NCI-H146 (cell line): ENCODE measurements around the gene VAMP7.
"Not testable (repeated sequence)": the region's sequence is repeated elsewhere in the genome, so short reads cannot be mapped to it uniquely, and the experiment has no call there.

Source experiments
- DNase-seq: peaks from one replicate; lab custom pipeline; 2025; lab: John Stamatoyannopoulos, UW

VAMP7 gene

DNA sequence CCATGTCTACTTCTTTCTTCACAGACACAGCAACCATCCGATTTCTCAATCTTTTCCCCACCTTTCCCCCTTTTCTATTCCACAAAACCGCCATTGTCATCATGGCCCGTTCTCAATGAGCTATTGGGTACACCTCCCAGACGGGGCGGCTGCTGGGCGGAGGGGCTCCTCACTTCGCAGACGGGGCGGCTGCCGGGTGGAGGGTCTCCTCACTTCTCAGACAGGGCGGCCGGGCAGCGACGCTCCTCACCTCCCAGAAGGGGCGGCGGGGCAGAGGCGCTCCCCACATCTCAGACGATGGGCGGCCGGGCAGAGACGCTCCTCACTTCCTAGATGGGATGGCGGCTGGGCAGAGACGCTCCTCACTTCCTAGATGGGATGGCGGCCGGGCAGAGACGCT lies 26.5 kb downstream of the VAMP7 start:
- not testable (repeated sequence) for DNase-seq

DNA sequence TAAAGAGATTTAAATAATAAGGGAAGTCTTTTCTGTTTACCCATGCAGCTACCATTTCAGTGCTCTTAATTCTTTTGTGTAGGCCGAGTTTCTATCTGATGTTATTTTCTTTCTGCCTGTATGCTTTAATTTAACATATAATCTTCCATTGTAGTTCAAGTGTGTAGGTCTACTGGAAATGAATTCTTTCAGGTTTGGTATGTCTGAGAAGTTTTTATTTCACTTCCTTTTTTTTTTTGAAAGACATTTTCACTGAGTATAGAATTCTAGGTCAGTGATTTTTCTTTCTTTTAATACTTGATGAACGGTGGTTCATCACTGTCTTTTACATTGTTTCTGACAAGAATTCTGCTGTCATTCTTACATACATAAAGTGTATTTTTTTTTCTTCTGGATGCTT lies 42.1 kb downstream of the VAMP7 start:
- no peak for DNase-seq

DNA sequence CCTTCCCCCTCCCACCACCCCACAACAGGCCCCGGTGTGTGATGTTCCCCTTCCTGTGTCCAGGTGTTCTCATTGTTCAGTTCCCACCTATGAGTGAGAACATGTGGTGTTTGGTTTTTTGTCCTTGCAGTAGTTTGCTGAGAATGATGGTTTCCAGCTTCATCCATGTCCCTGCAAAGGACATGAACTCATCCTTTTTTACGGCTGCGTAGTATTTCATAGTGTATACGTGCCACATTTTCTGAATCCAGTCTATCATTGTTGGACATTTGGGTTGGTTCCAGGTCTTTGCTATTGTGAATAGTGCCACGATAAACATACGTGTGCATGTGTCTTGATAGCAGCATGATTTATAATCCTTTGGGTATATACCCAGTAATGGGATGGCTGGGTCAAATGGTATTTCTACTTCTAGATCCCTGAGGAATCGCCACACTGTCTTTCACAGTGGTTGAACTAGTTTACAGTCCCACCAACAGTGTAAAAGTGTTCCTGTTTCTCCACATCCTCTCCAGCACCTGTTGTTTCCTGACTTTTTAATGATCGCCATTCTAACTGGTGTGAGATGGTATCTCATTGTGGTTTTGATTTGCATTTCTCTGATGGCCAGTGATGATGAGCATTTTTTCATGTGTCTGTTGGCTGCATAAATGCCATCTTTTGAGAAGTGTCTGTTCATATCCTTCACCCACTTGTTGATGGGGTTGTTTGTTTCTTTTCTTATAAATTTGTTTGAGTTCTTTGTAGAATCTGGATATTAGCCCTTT lies 49.9 kb downstream of the VAMP7 start:
- not testable (repeated sequence) for DNase-seq

DNA sequence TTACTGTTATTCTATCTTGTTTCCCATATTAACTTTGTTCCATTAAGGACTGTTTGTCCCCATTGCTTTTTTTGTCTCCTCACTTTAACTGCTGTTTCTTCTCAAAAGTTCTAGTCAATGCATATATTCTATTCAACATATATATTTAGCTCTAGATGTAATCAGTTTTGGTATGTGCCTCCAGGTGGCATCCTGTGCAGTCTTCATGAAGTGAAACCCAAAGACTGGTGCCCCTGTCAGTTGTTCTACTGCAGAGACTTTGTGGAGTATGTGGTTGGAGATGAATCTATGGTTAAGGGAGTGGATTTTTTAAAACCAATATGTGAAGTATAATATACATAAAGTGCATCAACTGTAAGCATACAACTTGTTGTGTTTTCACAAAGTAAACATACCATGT lies 57.0 kb downstream of the VAMP7 start:
- no peak for DNase-seq

DNA sequence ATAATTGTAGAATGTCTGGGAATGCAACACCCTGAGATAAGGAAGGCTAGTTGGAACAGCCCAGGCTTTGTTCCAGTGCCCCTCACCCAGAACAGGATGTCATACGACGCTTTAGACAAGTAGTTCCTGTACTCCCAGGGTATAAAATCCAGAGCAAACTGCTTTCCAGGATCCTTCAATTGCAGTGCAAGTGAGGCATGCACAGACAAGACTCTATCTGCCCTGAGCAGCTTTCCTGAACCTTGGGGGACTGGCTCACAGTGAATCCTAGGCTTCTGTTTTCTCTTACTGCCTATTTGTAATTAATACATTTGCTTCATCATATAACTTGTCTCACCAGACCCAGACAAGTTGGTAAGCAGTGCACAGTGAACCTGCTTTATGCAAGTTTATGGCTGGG lies 68.0 kb downstream of the VAMP7 start:
- no peak for DNase-seq

DNA sequence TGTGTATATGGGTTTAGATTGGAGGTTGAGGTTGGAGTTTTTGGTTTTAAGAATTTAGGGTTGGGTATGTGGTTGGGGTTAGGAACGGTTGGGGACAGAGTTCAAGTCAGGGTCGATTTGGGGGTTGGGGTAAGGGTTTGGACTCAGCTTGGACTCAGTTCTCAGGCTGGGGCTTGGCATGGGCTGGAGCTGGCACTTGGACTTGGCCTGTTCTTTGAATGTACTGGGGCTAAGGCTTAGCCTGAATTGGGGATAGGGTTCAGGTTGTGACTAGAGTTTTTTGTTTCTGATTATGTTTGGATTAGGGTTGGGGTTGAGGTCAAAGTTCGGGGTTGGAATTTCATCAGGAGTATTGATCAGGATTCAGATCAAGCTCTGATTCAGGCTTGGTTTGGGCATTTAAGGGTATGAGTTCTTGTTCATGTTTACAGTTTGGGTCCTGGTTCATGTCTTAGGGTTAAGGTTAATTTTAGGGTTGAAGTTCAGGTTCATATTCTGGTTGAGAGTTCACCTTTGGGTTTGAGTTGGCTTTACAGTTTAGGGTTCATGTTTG lies 70.2 kb downstream of the VAMP7 start:
- DNase-seq, result no peak

DNA sequence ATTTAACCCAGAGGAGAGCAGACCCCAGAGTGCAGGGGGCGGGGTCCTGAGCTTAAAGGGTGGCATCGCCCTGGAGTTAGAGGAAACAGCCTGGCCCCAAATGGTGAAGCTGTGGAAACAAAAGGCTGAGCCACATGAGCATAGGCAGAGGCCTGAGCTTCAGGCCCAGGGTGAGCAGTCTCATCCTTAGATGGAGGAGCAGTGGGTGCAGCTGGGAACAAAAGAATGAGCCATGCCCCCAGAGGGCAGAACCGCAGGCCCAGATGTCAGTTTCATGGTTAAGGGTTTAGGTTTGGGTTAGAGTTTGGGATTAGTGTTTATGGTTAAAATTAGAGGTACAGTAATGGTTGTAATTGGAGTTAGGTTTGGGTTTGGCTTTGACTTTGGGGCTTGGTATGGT lies 71.9 kb downstream of the VAMP7 start:
- DNase-seq, result no peak

DNA sequence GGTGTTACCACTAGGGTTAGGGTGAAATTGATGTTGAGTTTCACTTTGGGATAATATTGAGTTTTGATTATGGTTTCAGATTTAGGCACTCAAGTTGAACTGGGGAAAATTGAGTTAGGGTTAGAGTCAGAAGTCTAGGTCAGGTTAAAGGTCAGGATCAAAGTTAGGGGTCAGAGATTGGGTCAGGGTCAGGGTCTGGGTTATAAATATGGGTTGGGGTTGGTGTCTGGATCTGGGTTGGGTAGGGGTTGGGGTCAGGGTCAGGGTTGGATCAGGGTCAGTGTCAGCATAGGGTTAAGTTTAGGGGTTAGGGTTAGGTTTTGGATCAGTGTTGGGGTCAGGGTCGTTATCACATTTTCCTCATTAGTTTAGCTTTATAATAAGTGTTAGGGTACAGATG lies 73.6 kb downstream of the VAMP7 start:
- no peak for DNase-seq

DNA sequence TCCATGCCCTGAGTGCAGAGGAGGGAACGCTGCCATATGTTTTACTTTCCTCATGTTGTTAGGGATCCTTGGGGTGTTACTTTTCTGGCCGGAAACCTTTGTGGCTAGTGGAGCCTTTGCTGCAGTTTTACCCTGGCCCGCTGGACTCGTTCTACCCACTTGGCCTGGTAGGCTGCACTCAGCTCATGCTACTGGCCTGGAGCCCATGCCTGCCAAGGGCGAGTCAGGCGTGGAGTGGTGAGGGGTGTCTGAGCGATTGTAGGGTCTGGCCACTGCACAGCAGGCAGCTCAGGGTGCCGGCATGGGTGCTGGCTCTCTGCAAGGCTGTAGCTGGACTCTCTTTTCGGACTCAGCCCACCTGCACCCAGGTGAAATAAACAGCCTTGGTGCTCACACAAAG lies 75.0 kb downstream of the VAMP7 start:
- no peak for DNase-seq

DNA sequence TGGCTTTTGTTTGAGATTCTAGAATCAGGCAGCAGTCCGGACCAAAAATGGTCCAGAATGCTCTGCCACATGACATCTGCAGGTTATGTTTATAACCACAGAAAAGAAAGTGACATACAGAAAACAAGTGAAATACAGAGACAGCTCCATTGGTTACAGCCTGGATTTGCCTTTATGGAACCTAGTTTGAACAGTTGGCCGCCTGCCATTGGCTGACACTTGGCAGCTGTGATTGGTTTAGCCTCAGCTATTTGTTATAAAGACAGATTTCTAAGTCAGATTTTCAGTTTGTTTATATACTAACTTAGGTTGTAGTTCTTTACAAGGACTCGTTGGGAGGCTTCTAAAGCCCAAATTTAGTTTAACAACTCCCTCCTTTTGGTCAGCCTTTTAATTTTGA lies 75.5 kb downstream of the VAMP7 start:
- DNase-seq, result no peak

DNA sequence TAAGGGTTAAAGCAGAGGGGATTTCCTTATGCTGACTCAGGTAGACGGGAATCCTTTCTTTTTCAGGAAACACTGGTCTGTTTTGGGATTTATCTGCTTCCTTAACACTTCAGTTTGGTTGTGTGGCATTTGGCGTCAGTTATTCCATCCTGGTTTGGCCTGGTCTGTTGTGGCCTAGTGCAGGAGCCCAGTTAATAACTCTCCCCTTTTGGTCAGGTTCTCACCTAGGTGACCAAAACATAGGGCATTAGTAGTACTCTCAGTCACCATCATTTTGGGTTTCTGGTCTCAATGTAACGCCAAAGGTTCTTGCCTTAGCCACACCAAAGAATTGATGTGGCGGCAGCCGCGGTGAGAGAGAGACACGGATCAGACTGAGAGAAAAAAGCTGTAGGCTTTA lies 76.7 kb downstream of the VAMP7 start:
- no peak for DNase-seq

DNA sequence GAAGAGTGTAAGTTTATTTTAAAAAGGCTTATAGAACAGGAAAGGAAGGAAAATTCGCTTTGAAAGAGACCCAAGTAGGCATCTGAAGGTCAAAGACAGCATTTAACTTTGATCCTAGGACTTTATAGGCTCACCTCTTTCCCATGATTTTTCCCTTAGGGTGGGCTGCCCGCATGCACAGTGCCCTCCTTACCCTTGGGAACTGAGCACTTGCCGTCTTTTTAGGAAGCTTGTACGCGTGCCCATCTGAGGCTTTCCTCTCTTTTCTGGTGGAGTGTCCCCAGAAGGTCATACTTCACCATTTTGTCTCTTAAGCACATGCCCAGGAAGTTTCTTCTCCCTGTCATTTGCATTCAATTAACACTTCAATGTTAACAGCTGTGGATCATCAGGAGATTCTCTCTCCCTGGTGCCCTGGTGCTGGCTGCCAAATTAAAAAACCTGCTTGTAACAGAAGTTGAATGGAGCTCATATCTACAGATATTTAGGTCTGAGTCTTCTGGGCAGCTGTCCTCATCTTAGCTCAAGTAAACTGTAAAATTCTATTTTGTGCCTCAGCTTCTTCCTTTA lies 78.0 kb downstream of the VAMP7 start:
- no peak for DNase-seq

DNA sequence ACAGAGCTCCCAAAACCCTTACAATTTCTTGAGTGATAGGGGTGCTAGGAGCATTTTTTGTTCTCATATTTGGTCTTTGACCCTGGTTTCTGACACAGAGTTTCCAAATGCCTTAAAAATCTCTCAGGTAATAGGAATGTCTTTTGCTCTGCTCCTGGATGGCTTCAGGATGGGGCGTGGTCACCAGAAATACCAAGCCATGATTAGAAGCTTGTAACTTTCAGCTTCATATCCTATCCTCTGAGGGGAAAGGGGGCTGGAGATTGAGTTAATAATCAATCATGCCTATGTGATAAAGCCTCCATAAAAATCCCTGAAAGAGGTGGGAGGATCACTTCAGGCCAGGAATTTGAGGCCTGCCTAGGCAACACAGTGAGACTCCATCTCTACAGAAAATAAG lies 81.8 kb downstream of the VAMP7 start:
- no peak for DNase-seq

DNA sequence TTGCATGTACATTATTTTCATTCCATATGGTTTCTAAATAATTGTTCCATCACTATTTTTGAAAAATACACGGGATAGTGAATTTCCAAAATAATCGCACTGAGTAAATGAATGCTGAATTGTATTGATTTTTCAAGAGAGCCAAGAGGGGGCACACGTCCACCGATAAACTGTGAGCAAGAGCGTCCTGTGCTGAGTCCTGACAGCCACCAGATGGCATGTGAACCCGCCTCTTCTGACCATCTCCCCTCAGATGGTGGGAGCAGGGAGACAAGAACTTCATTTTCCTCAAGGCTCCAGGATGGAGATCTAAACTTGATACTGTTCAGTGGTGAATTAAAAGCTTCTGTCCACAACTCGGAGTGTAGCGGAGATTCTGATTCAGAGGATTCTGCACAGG lies 85.7 kb downstream of the VAMP7 start:
- DNase-seq, result peak; percentile 19

DNA sequence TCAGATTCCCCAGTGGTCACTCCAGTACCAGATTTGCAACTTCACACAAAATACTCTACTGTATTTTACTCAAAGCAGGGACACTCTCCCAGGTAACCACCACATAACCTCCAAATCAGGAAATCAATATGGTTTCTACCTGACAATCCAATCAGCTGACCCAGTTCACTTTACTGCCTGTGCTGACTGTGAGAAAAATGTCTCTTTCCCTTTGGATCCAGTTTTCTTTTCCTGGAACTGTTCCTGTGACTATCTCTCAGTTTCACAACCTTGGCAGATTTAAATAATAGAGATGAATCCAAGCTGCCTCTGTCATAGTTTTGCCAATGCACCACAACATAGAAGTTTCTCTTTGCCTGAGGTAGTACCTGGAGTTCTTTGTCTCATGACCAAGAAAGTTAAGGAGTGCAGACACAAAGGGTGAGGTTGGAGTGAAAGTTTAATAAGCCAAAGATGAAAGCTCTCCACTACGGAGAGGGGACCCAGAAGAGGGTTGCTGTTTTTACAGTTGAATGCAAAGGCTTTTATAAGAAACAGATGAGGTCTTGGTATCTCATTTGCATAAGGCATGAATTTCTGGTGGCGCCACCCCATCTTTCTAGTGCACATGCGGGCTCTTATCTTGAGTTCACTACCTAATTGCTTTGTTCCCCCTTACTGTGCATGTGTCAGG lies 86.6 kb downstream of the VAMP7 start:
- DNase-seq, result no peak

DNA sequence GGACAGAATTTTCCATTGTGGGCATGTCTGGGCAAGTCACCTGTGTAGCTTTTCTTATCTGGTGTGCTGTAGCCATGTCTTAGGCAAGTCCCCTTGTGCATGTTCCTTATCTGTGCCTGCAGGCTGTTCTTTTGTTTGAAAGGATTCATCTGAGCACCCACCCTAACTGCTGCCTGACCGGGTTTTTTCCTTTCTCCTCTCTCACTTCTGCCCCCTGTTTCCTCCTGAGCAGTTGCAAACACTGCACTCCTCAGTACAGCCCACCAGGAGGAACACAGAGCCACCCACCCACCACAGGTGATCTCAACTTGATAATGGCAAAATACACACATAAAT lies 87.1 kb downstream of the VAMP7 start:
- DNase-seq, result no peak

DNA sequence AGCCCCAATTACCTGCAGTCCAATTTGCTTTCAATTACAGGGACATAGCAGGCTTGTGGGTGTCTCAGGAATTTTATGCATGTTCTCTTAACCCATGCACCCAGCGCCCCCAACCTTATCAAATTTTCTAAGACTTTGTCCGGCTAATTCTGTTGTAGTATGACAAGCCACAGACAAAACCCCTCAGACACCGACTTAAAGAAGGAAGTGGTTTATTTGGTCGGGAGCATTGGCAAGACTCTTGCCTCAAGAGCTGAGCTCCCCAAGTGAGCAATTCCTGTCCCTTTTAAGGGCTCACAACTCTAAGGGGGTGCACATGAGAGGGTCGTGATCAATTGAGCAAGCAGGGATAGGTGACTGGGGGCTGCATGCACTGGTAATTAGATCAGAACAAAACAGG lies 87.6 kb downstream of the VAMP7 start:
- DNase-seq, result no peak

DNA sequence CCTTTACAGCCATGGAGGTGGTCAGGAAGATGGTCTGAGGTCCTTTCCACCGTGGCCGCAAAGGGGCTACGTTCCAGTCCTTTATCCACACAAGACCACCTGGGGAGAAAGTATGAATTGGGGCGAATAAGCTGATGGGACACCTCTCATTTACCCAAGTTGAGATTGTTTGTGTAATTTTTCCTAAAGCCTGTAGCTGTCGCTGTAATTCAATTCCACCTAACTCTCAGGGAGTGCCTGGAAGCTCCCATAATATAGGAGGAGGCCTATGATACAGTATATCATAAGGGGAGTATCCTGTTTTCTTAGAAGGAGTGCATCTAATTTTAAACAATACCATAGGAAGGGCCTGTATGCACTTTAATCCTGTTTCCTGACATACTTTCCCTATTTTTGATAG lies 90.5 kb downstream of the VAMP7 start:
- DNase-seq, result not testable (repeated sequence)

DNA sequence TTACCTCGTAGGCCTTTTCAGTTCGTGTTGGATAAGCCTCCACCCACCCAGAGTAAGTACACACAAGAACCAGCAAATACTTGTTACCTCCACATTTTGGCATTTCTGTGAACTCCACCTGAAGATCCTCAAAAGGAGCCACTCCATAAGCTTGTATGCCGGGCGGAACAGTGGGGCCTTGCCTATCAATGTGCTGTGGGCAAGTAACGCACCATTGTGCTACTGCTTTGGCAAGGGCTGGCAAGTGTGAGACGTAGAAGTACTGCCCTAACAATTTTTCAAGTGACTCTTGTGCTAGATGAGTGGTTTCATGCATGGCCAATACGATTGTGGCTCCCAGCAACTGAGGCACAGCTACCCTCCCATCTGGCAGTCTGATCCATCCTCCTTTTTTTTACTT lies 91.1 kb downstream of the VAMP7 start:
- not testable (repeated sequence) for DNase-seq

DNA sequence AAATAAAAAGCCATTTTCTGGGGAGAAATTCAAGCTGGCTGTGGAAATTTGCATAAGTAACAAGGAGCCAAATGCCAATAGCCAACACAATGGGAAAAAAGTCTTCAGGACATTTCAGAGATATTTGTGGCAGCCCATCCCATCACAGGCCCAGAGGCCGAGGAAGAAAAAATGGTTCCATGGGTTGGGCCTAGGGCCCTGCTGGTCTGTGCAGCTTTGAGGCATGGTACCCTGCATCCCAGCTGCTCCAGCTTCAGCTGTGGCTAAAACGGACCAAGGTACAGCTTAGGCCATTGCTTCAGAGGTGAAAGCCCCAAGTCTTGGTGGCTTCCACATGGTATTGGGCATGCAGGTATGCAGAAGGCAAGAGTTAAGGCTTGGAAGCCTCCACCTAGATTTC lies 102.2 kb downstream of the VAMP7 start:
- no peak for DNase-seq

DNA sequence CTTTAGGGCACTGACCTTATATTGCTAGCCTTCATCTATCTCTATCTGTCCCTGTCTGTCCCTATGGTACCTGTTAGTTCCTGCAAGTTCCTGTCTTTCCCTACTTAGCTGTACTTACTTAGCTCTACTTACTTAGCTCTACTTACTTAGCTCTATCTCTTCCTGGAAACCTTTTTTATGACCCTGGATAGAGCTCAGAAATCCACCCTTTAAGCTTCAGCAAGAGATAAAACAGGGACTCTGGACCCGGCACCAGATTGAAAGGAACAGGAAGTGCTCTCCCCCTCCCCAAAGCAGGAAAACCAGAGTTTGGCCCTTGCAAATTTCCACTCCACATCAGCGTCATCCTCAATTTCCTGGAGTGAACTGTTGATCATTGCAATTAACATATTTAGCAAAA lies 104.1 kb downstream of the VAMP7 start:
- DNase-seq, result no peak

DNA sequence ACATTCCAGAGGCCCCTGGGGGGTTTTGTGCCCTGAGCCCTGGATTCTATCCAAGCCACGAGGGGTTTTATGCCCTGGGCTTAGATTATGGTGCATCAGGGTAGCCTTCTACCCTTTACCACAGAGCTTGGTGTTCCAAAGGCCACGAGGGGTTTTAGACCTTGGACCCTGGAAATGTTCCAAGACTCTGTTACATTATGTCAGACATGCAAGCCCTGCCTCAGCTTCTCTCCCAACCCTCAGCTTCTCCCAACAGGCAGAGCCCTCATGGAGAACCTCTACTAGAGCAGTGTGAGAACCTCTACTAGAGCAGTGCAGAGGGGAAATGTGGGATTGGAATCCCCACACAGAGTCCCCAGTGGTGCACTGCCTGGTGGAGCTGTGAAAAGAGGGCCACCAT lies 105.8 kb downstream of the VAMP7 start:
- not testable (repeated sequence) for DNase-seq

DNA sequence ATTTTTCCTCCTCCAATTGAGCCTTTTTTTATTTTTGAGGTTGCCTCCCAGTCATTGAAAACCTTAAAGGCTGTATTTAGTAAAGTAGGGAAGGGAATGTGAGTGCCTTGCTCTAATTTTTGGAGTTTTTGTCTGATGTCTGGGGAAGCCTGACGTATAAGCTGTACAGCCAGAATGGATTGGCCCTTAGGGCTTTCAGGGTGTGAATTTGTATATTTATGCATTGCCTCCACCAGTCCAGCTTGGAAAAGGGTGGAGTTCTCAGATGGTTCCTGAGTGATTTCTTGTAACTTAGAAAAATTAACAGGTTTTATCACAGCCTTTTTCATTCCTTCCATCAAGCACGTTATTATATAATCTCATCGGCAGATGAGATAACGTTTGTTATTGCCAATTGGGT lies 107.7 kb downstream of the VAMP7 start:
- DNase-seq, result no peak
